Brain microvascular endothelial cell (primary cell): Measurements from ENCODE around the gene MCEE.

Experiments used
- DNase-seq: peaks from one replicate; pipeline ENCODE4 v3.0.0-alpha.2; 2020
- H3K27ac ChIP-seq: fragments of 250-450 bp; sonication (Bioruptor Pico); 2 replicates; pipeline ENCODE4 v1.5.1; 2020; ENCODE audit warnings: mild to moderate bottlenecking, moderate library complexity
- H3K27me3 ChIP-seq: fragments of 250-450 bp; sonication (Bioruptor Pico); replicated peaks from 2 replicates; pipeline ENCODE4 v1.5.1; 2020; ENCODE audit warnings: mild to moderate bottlenecking
- H3K36me3 ChIP-seq: fragments of 250-450 bp; sonication (Bioruptor Pico); replicated peaks from 2 replicates; pipeline ENCODE4 v1.5.1; 2020; ENCODE audit warnings: mild to moderate bottlenecking
- H3K4me3 ChIP-seq: 2 replicates; pipeline ENCODE4 v1.5.1; 2011; ENCODE audit warnings: low read depth, mild to moderate bottlenecking, control low read depth, low read length, moderate library complexity
- CTCF ChIP-seq: IDR thresholded peaks from 2 replicates; pipeline ENCODE4 v1.5.1; 2011; ENCODE audit warnings: low read depth, mild to moderate bottlenecking, moderate library complexity, low read length, control low read depth, inconsistent platforms; ENCODE audit errors: missing control alignments
- in situ Hi-C: cut with HindIII; loops from 2 replicates; pipeline ENCODE4 v1.10.0; 2017; ENCODE audit warnings: low sequenced_read_pairs, low pct_ligation_motif_present

The MCEE gene

GRCh38 chr2:71071681-71072398 lies 58.2 kb downstream of the MCEE start:
- DNase-seq = no peak
- Histone ChIP-seq H3K27ac (no peak overlapping the region), H3K27me3 (no peaks in the 10 kb centered on the region), H3K36me3 (peaks cover 40% of the 10 kb centered on the region), H3K4me3 (no peak overlapping the region)
- TF ChIP-seq CTCF = no peak
- in situ Hi-C loops = no loop called here

- peak; percentile 61 for TF ChIP-seq CTCF
- Histone ChIP-seq H3K27me3 (no peaks in the 10 kb centered on the region), H3K27ac (no peak overlapping the region), H3K36me3 (peaks cover 26% of the 10 kb centered on the region), H3K4me3 (peak overlapping the region; percentile 97)
- DNase-seq = peak; percentile 11
- in situ Hi-C loops = no loop called here
Measured at GRCh38 chr2:71070294-71071093, 59.5 kb downstream of the MCEE start.

GRCh38 chr2:71069376-71069775 lies 60.7 kb downstream of the MCEE start:
- Histone ChIP-seq H3K27ac (peak overlapping the region; percentile 94), H3K27me3 (no peaks in the 10 kb centered on the region), H3K36me3 (peaks cover 16% of the 10 kb centered on the region), H3K4me3 (peak overlapping the region; percentile 97)
- in situ Hi-C loops = no loop called here
- DNase-seq = peak; percentile 11
- no peak for TF ChIP-seq CTCF

GRCh38 chr2:71068218-71069035 lies 61.6 kb downstream of the MCEE start, which contains the start of gene NAGK:
TSS of gene NAGK (plus strand) at chr2:71068648. CDS start at chr2:71068684, 36 bp downstream.
- DNase-seq = peak; percentile 94
- in situ Hi-C loops = no loop called here

More at GRCh38 chr2:71068218-71069035, 61.6 kb downstream of the MCEE start, which contains the start of gene NAGK:
- no peak for TF ChIP-seq CTCF
- no peaks in the 10 kb centered on the region for H3K27me3 ChIP-seq
- peaks cover 7% of the 10 kb centered on the region for H3K36me3 ChIP-seq
- H3K27ac ChIP-seq = peak within 1 kb of the TSS; percentile 94
- H3K4me3 ChIP-seq = peak within 1 kb of the TSS; percentile 97
